Left ventricle myocardium inferior (tissue), 1 donor: ENCODE measurements around the gene TWSG1. TPM values are rescaled to one million over a fixed set of nuclear protein-coding genes. Genes with fewer than 3 reads are reported as not detected.
"Not testable (repeated sequence)": the region's sequence is repeated elsewhere in the genome, so short reads cannot be mapped to it uniquely, and the experiment has no call there.

Experiments used
- DNase-seq: peaks from one replicate; pipeline ENCODE4 v3.0.0-alpha.2; 2020
- H3K27ac ChIP-seq: fragments of 200-600 bp; replicated peaks from 2 replicates; pipeline ENCODE4 v1.8.0; 2021
- H3K27me3 ChIP-seq: fragments of 200-600 bp; 2 replicates; pipeline ENCODE4 v1.8.0; 2021; ENCODE audit warnings: low read depth
- H3K36me3 ChIP-seq: fragments of 200-600 bp; 2 replicates; pipeline ENCODE4 v1.8.0; 2021
- H3K4me1 ChIP-seq: fragments of 200-600 bp; 2 replicates; pipeline ENCODE4 v1.8.0; 2021
- H3K4me3 ChIP-seq: fragments of 200-600 bp; 2 replicates; pipeline ENCODE4 v1.8.0; 2021; ENCODE audit warnings: mild to moderate bottlenecking, moderate library complexity
- H3K9me3 ChIP-seq: fragments of 200-600 bp; replicated peaks from 2 replicates; pipeline ENCODE4 v1.8.0; 2021
- intact Hi-C: fragments of 100-400 bp; cut with micrococcal nuclease; formaldehyde crosslinking; loops from one replicate; pipeline ENCODE4 v1.11.0; 2022
- total RNA-seq: library from RNA; stranded (reverse); fragmentation: NEBNext Ultra II Directional; extraction: Animal tissue kit (Norgen Biotek cat#: 25700); gene quantifications from one replicate; pipeline ENCODE4 v1.2.1, GENCODE V29; 2021
- TF ChIP-seq, protein P1 (sequence below): fragments of 200-600 bp; IDR thresholded peaks from 2 replicates; pipeline ENCODE4 v1.8.0; 2021; ENCODE audit warnings: antibody characterized with exemption, mild to moderate bottlenecking, borderline replicate concordance
- donor health status: DM: no; HTN: yes; CAD: no; lungs with severe emphysema.

TWSG1 gene
- total RNA-seq, 1 donor from 2014 or later = 12.1 TPM

DNA sequence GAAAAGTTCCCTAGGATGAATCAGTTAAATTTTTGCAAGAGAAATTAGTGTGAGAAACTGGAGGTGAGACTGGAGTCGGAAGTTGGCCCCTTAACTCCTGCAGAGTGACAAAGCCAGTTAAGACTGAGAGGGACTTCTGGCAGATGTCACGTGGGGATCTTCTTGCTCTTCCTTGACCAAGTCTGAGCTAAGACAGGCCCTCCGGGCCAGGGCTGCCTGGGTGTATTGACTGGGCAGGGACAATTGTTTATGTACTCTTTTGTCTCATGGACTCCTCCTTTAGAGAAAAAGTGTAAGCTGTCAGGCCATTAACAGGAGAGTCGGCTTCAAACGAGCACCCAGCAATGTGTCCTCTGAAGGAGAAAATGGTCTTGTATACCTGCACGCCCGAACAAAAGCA is 92.2 kb downstream of the TWSG1 start:
- Histone ChIP-seq H3K4me3 (no peak overlapping the region), H3K36me3 (no peaks in the 10 kb centered on the region), H3K9me3 (no peaks in the 10 kb centered on the region), H3K27ac (no peak overlapping the region), H3K27me3 (no peaks in the 10 kb centered on the region), H3K4me1 (no peaks in the 10 kb centered on the region)
- intact Hi-C loops = no loop called here
- TF ChIP-seq, protein P1, sequence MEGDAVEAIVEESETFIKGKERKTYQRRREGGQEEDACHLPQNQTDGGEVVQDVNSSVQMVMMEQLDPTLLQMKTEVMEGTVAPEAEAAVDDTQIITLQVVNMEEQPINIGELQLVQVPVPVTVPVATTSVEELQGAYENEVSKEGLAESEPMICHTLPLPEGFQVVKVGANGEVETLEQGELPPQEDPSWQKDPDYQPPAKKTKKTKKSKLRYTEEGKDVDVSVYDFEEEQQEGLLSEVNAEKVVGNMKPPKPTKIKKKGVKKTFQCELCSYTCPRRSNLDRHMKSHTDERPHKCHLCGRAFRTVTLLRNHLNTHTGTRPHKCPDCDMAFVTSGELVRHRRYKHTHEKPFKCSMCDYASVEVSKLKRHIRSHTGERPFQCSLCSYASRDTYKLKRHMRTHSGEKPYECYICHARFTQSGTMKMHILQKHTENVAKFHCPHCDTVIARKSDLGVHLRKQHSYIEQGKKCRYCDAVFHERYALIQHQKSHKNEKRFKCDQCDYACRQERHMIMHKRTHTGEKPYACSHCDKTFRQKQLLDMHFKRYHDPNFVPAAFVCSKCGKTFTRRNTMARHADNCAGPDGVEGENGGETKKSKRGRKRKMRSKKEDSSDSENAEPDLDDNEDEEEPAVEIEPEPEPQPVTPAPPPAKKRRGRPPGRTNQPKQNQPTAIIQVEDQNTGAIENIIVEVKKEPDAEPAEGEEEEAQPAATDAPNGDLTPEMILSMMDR = no peak
- no peak for DNase-seq

DNA sequence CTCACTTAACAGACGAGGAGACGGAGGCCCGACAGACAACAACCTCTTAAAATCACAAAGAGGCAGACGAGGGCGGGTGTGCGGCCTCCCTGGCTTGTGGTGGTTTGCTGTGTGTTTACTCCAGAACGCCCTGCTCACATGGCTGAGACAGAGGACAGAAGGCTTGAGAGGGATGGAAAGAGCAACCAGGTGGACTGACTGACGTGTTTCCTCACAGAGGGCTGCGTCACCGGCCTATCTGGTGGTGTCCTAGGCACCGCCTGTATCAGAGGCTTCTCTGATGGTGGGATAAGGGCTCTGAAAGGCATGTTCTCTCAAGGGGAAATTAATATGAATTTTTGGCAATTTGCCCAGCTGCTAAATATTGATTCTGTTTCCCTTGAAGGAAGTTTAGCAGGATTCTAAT is 93.7 kb downstream of the TWSG1 start:
- H3K36me3 ChIP-seq = no peaks in the 10 kb centered on the region
- no peak for DNase-seq
- intact Hi-C loops = no loop called here
- H3K27ac ChIP-seq = no peak overlapping the region
- peaks cover 2% of the 10 kb centered on the region for H3K4me1 ChIP-seq
- no peak overlapping the region for H3K4me3 ChIP-seq
- TF ChIP-seq, protein P1 = no peak
- no peaks in the 10 kb centered on the region for H3K9me3 ChIP-seq
- no peaks in the 10 kb centered on the region for H3K27me3 ChIP-seq

DNA sequence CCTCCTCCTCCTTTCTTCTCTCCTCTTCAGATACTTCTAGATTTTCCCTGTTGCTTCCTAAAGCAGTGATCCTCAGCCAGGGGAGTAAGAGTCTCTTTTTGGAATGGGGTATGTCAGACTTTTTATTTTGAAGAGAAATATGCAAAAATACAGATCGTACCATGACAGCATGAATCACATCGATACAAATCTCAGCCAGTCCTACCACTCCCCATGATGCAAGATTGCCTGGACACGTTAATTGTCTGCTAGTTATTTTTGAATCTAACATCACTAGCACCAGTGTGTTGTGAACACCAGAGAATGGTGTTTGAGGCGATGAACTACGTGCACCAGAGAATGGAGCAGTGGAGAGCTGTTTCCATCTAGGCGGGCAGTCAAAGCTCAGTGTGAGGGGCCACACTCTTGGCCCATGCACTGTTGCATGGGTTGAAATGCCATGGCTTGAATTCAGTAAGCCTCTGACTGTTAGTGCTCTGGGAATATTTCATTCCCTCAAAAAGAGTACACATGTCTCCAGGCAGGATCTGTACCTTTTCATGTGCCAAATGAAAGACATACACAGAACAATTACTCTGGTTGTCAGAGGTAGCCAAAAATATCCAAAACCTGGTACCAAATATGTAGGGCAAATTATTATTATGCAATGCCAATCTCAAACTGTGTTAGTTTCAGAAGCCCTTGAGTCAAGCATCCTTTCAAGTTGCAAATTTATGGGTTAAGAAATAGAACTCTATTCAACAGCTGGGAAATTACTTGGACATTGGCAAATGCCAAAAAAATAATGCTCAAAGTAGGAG is 94.5 kb downstream of the TWSG1 start:
- DNase-seq = no peak
- Histone ChIP-seq H3K4me3 (no peak overlapping the region), H3K4me1 (peaks cover 10% of the 10 kb centered on the region), H3K36me3 (no peaks in the 10 kb centered on the region), H3K27ac (no peak overlapping the region), H3K27me3 (no peaks in the 10 kb centered on the region), H3K9me3 (no peaks in the 10 kb centered on the region)
- TF ChIP-seq, protein P1 = no peak
- intact Hi-C loops = no loop called here

DNA sequence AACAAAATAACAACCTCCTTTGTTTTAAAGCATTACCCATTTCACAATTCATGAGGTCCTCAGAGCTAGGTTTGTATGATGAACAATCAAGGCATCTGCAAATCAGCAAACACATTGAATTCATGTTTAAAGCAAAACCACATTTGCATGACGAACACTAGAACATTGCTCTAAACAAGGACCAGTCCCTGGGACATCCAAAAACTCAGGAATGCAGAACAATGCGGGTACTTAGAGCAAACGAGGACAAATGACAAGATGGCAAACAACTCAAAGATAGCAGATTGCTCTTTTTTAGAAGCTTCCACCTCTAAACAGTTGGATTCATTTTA is 95.1 kb downstream of the TWSG1 start:
- TF ChIP-seq, protein P1 = no peak
- intact Hi-C loops = no loop called here

DNA sequence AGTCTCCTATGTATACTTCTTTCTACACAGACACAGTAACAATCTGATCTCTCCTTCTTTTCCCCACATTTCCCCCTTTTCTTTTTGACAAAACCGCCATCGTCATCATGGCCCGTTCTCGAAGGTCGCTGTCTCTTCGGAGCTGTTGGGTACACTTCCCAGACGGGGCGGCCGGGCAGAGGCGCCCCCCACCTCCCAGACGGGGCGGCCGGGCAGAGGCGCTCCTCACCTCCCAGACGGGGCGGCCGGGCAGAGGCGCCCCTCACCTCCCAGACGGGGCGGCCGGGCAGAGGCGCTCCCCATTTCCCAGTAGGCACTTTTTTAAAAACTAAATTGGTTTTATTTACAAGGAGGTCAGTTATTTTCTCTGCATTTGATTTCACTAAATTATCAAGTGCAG is 95.7 kb downstream of the TWSG1 start:
- H3K36me3 ChIP-seq, DNase-seq, H3K27me3 ChIP-seq, H3K27ac ChIP-seq, H3K4me3 ChIP-seq, intact Hi-C loops, H3K9me3 ChIP-seq: not testable (repeated sequence)
- H3K4me1 ChIP-seq = peaks cover 13% of the 10 kb centered on the region

More for the DNA sequence above, 95.1 kb downstream of the TWSG1 start:
- no peaks in the 10 kb centered on the region for H3K36me3 ChIP-seq
- no peaks in the 10 kb centered on the region for H3K27me3 ChIP-seq
- no peak overlapping the region for H3K27ac ChIP-seq
- H3K9me3 ChIP-seq = no peaks in the 10 kb centered on the region
- no peak overlapping the region for H3K4me3 ChIP-seq
- peaks cover 13% of the 10 kb centered on the region for H3K4me1 ChIP-seq
- no peak for DNase-seq

DNA sequence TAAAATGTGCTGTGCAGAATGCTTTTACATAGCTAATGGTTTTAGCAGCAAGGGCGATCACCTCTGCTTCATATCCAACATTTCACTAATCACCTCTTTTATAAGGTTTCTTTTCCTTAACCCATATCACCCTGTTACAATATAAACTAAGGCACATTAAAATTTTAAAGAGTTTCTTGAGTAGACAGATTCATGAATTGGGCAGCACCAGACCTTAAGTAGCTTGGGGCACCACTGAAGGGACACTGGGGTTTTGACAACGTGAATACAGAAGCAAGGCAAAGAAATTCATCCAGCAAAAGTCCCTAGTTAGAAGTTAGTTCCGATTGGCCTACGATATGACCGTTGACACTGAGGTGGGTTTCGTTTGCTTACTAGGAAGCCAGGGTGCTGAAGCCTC is 96.7 kb downstream of the TWSG1 start:
- Histone ChIP-seq H3K27ac (no peak overlapping the region), H3K27me3 (no peaks in the 10 kb centered on the region), H3K4me1 (peaks cover 13% of the 10 kb centered on the region), H3K4me3 (no peak overlapping the region), H3K36me3 (no peaks in the 10 kb centered on the region), H3K9me3 (no peaks in the 10 kb centered on the region)
- TF ChIP-seq, protein P1 = no peak
- intact Hi-C loops = no loop called here
- no peak for DNase-seq

DNA sequence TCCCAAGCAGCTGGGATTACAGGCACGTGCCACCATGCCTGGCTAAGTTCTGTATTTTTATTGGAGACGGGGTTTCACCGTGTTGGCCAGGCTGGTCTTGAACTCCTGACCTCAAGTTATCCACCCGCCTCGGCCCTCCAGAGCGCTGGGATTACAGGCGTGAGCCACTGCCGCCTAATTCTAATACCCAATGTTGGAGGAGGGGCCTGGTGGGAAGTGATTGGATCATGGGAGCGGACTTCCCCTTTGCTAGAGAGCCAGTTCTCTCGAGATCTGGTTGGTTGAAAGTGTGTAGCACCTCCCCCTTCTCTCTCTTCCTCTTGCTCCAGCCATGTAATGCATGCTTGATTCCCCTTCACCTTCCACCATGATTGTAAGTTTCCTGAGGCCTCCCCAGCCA is 98.5 kb downstream of the TWSG1 start:
- H3K4me1 ChIP-seq = peaks cover 17% of the 10 kb centered on the region
- DNase-seq, H3K27me3 ChIP-seq, H3K4me3 ChIP-seq, H3K27ac ChIP-seq, intact Hi-C loops, H3K36me3 ChIP-seq, H3K9me3 ChIP-seq: not testable (repeated sequence)
